Stimulated activated CD4-positive, alpha-beta T cell treated with anti-CD3 and anti-CD28 coated beads, Interleukin-2, amount 100 ng/mL, for 48 hours (primary cell): ENCODE results near the gene PTPRG.
"Not testable (repeated sequence)": the region's sequence is repeated elsewhere in the genome, so short reads cannot be mapped to it uniquely, and the experiment has no call there.

Source experiments
- DNase-seq, 2 donors: peaks; one replicate each; pipeline ENCODE4 v3.0.0-alpha.2; 2020

PTPRG gene

GRCh38 chr3:61687663-61688306, 126.4 kb downstream of the PTPRG start:
- DNase-seq, result no peak

DNA sequence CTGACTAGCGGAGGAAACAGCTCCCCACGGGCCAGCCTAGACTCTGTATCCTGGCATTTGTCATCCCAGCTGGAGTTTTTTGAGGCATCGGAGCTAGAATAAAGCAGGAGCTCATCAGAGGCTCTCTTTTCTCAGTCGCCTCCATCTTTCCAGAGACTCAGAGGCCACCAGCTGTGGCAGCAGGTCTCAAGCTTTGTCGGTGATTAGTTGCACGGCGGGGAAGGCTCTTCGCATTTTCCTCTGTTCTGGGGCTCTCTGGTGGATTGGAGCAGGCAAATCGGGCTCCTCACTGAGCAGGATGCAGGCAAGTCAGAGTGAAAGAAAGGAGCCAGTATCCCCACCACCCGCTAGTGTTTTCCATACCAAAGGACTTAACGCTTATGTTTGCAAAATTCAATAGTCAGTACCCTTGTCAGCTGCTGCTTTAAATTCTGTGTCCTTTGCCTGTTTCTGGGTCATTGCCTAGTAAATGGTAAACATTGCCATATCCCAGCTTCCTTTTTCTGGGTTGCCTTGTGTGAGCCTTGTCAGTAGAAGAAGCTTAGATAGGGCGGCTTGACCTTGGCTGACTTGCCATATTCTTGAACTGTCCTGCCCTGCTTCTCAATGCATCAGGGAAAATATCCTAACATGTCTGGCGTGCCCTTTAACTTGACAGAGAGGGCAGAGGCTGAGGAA, 127.1 kb downstream of the PTPRG start:
- no peak for DNase-seq

GRCh38 chr3:61690016-61690415, 128.6 kb downstream of the PTPRG start:
- no peak for DNase-seq

DNA sequence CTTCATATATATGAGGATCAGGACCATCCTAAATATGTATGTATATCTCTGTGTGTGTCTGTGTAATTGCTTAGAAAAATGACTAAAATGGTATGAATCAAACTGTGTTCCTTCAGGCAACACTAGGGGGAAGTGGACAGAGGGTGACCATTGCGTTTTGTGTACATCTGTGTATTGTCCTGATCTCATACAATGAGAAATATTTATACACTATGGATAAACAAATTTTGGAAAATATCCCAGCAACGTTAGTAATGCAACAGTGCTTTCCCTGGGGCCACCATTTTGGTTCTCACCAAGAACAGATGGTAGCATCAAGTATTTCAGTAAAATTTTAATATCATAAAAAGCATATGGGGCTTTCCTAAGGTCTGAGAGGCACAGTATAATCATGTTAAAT, 130.1 kb downstream of the PTPRG start:
- no peak for DNase-seq

DNA sequence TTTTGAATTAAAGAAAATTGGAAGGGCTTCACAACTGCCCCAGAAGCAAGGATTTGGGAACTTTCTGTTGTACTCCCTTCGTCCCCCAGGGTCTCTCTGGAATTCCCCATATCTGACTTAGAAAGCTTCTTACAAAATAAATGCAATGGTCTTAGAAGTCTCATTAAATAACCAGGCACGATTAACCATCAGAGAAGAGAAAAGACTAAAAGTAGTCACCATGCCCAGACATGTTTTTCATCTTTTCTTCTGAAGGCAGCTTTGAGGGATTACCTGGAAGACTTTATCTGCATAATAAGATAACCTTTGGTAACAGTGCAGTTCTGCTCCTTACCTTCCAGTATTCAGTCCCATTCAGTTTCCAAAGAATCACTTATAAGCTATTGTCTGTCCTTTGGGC, 135.9 kb downstream of the PTPRG start:
- DNase-seq, result no peak

GRCh38 chr3:61698278-61699072, 137.1 kb downstream of the PTPRG start:
- DNase-seq, result not testable (repeated sequence)

DNA sequence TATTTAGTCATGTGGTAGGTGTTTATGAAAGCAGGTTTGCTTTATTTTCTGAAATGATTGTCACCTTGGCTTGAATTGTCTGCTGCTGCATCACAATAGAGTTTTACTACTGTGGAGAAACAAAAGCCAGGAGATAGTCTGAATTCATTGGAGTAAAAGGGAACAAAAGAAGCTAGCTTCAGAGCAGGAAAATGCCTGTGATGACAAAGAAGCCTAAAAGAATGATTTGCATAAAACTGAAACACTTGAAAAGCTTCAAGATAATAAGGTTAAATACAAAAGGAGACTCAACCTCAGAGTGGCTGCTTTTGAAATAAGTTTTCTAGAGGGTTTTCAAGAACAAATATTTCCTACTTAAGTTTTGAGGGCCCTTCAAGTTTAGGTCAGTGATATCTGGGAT, 138.3 kb downstream of the PTPRG start:
- DNase-seq, result no peak

- DNase-seq, result no peak
Measured at GRCh38 chr3:61701011-61701410, 139.6 kb downstream of the PTPRG start.

GRCh38 chr3:61702453-61702852, 141.1 kb downstream of the PTPRG start:
- DNase-seq, result no peak

- no peak for DNase-seq
Measured at GRCh38 chr3:61704807-61705206, 143.4 kb downstream of the PTPRG start.

- DNase-seq, result no peak
Measured at GRCh38 chr3:61707492-61707891, 146.1 kb downstream of the PTPRG start.

GRCh38 chr3:61710920-61711319, 149.5 kb downstream of the PTPRG start:
- DNase-seq, result not testable (repeated sequence)

DNA sequence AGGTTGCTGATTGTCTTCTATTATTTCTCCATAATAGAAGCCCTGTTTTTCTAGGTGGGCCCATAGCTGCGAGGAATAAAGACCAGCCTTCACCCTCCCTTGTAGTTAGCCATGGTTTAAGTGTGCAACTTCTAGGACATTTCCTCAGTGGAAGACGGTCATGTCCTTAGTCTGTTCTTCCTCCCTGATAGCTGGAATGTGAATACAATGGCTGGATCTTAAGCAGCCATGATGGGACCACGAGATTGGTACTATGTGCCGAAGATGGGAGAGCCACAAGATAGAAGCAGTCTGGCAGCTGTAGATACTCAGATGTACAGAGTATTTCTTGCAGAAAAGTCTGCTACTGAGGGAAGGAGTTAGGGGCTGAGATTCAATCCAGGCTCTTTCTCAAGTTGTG, 152.9 kb downstream of the PTPRG start:
- DNase-seq, result no peak

GRCh38 chr3:61715886-61716527, 154.6 kb downstream of the PTPRG start:
- DNase-seq, result no peak

DNA sequence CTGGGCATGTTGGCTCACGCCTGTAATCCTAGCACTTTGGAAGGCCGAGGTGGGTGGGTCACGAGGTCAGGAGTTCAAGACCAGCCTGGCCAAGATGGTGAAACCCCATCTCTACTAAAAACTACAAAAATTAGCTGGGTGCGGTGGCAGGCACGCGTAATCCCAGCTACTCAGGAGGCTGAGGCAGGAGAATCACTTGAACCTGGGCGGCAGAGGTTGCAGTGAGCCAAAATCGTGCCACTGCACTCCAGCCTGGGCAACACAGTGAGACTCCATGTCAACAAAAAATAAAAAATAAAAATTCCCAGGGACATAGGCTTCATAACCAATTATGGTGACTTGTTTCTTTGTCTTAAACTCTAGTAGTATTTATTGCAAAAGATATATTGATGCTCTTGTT, 155.3 kb downstream of the PTPRG start:
- not testable (repeated sequence) for DNase-seq

DNA sequence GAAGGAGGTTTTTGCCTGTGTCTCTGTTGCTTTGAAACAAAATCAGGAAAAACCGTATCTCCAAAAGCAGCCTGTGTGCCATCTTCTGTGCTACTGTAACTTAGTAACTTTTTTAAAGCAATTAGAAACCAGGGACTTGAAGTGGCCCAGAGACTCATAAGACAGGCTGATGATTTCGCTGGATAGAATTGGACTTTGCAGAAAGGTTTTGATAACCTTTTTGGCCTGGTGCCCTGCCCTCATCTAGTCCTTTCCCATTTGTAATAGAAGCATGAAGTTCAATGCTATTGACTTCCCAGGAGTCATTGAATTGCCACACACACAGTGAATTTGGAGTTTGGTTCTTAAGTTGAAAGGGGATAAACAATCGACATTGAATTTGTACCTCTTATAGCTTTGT, 157.2 kb downstream of the PTPRG start:
- no peak for DNase-seq

GRCh38 chr3:61719278-61719977, 158.1 kb downstream of the PTPRG start:
- no peak for DNase-seq

GRCh38 chr3:61723038-61723437, 161.7 kb downstream of the PTPRG start:
- DNase-seq, result no peak

GRCh38 chr3:61724183-61724582, 162.8 kb downstream of the PTPRG start:
- DNase-seq, result no peak

DNA sequence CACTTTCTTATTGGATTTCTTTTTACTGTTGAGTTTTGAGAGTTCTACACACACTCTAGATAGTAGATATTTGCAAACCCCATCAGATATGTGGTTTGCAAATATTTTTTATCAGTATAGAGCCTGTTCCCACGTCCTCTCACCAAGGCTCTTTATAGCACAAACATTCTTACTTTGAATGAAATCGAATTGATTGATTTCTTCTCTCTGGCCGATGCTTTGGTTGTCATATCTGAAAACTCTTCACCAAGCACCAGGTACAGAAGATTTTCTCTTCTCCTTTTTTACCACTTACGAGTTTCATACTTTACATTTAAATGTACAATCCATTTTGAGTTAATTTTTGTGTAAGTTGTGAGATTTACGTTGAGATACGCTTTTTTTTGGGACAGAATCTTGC, 163.4 kb downstream of the PTPRG start:
- no peak for DNase-seq

DNA sequence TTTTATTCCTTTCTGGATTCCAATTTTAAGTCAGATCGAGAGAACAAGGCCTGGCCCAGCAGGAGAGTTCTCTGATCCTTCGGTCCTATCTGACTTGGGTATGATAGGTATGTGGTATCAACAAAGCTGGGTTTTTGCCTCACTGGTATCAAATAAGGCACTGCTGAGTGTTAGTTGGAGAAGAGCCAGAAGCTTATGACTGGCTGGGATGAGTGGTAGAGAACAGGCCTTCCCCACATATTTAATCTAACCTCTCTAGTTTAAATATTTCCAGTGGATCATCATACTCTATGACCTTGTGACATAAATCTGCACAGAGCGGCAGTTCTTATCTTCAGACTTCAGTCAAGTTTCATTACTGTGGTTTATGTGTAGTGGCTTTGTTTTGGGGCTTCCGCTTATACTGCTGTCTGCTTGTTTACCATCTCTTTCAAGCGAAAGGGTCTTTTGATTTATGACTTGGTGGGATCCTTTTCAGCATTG, 164.5 kb downstream of the PTPRG start:
- no peak for DNase-seq

DNA sequence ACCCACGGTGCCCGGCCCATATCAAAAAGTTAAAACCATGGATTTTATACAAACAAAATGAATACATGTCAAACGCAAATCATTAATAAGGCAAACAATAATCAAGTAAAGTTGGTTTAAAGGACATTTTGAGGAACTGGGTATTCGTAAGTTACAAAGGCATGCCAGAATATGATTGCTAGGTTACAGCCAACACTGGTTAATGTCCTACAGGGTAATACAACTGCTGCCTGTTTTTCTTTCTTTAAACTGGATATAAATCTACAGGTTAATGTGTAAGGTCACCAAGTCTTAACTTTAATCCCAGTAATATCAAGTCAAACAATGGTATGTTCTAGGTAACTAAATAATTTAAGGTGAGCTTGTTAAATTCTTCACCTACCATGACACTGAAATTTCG, 166.1 kb downstream of the PTPRG start:
- no peak for DNase-seq
